Renal cortex interstitium (tissue), 11 donors: Measurements from ENCODE around the gene TGM3. TPM values are rescaled to one million over a fixed set of nuclear protein-coding genes. Genes with fewer than 3 reads are reported as not detected.

Experiments used
- DNase-seq, 11 donors: peaks; one replicate each; pipeline ENCODE4 v3.0.0-alpha.2; 2013; ENCODE audit warnings: low read depth in 9 of 11, low spot score in 4 of 11; ENCODE audit errors: extremely low read depth in 1 of 11
- polyA plus RNA-seq, 3 donors: library from polyadenylated mRNA; unstranded; fragments of 120-200 nt; gene quantifications; one replicate each; pipeline ENCODE4 v1.2.1, GENCODE V29; 2013; ENCODE audit not compliant: insufficient read length in 3 of 3

The TGM3 gene
- polyA plus RNA-seq, 3 donors: 0.58 to 0.98 (median 0.65) TPM

- DNase-seq: no peak
These were observed 65.3 kb downstream of the TGM3 start for GRCh38 chr20:2361035-2361593.

- no peak for DNase-seq
These were observed 67.4 kb downstream of the TGM3 start for GRCh38 chr20:2363187-2363586.

GRCh38 chr20:2363587-2363986 is 67.8 kb downstream of the TGM3 start:
- DNase-seq: no peak

GRCh38 chr20:2364044-2364443 is 68.2 kb downstream of the TGM3 start:
- DNase-seq: no peak

GRCh38 chr20:2365091-2365490 is 69.3 kb downstream of the TGM3 start:
- DNase-seq: no peak

- DNase-seq: no peak
These were observed 69.9 kb downstream of the TGM3 start for GRCh38 chr20:2365666-2366065.

- DNase-seq: no peak
These were observed 72.8 kb downstream of the TGM3 start for GRCh38 chr20:2368621-2369020.

GRCh38 chr20:2373098-2373497 is 77.3 kb downstream of the TGM3 start:
- no peak for DNase-seq

- no peak for DNase-seq
These were observed 78.7 kb downstream of the TGM3 start for GRCh38 chr20:2374346-2375125.

- no peak for DNase-seq
These were observed 83.1 kb downstream of the TGM3 start for GRCh38 chr20:2378893-2379292.

- no peak for DNase-seq
These were observed 83.9 kb downstream of the TGM3 start for GRCh38 chr20:2379511-2380229.

GRCh38 chr20:2380601-2381000 is 84.8 kb downstream of the TGM3 start, which contains the start of gene TGM6:
Gene TGM6 (plus strand): TSS chr20:2380901. CDS start chr20:2380969, 68 bp downstream.
- no peak for DNase-seq

GRCh38 chr20:2381303-2381702 is 85.5 kb downstream of the TGM3 start:
- no peak for DNase-seq

- DNase-seq: no peak
These were observed 87.0 kb downstream of the TGM3 start for GRCh38 chr20:2382833-2383232.

- DNase-seq: no peak
These were observed 89.2 kb downstream of the TGM3 start for GRCh38 chr20:2385026-2385425.

- DNase-seq: no peak
These were observed 89.7 kb downstream of the TGM3 start for GRCh38 chr20:2385496-2385895.

- DNase-seq: no peak
These were observed 90.8 kb downstream of the TGM3 start for GRCh38 chr20:2386516-2387179.

- DNase-seq: no peak
These were observed 91.4 kb downstream of the TGM3 start for GRCh38 chr20:2387180-2387577.

GRCh38 chr20:2387580-2387979 is 91.8 kb downstream of the TGM3 start:
- no peak for DNase-seq
